Fibroblast of lung (primary cell): Measurements from ENCODE around the gene RUVBL2. TPM values are rescaled to one million over a fixed set of nuclear protein-coding genes. Genes with fewer than 3 reads are reported as not detected.

ENCODE experiments used
- DNase-seq, 2 donors: peaks; one replicate each; pipeline versions ENCODE4 v3.0.0 to v3.0.0-alpha.2; 2010; ENCODE audit warnings: low read depth in 2 of 2
- H2AFZ ChIP-seq: 2 replicates; pipeline ENCODE4 v1.5.1; 2012; ENCODE audit warnings: low read length, control low read depth, inconsistent platforms
- H3K27ac ChIP-seq: 2 replicates; pipeline ENCODE4 v1.5.1; 2011; ENCODE audit warnings: low read length, control low read depth; ENCODE audit not compliant: insufficient read depth
- H3K27me3 ChIP-seq: 2 replicates; pipeline ENCODE4 v1.5.1; 2011; ENCODE audit warnings: mild to moderate bottlenecking, low read length; ENCODE audit not compliant: control insufficient read depth, insufficient read depth
- H3K36me3 ChIP-seq: 2 replicates; pipeline ENCODE4 v1.5.1; 2011; ENCODE audit warnings: low read length; ENCODE audit not compliant: control insufficient read depth, insufficient read depth
- H3K4me1 ChIP-seq: 2 replicates; pipeline ENCODE4 v1.5.1; 2011; ENCODE audit warnings: low read length; ENCODE audit not compliant: control insufficient read depth, insufficient read depth; ENCODE audit errors: extremely low read depth
- H3K4me2 ChIP-seq: 2 replicates; pipeline ENCODE4 v1.5.1; 2011; ENCODE audit warnings: low read length, control low read depth; ENCODE audit not compliant: insufficient read depth; ENCODE audit errors: extremely low read depth
- H3K4me3 ChIP-seq, 4 experiments: fragments of 200-600 bp in 1 of 4; sonication (generic) in 1 of 4; replicated peaks in 1 of 4; 2 replicates each; pipeline ENCODE4 v1.5.1; 2011 to 2016; ENCODE audit warnings: low read length in 4 of 4, low read depth in 3 of 4, mild to moderate bottlenecking in 3 of 4, control low read depth in 2 of 4, inconsistent platforms in 1 of 4, mixed read lengths in 1 of 4; ENCODE audit not compliant: insufficient read depth in 1 of 4; ENCODE audit errors: control extremely low read depth in 1 of 4
- H3K79me2 ChIP-seq: 2 replicates; pipeline ENCODE4 v1.5.1; 2012; ENCODE audit warnings: mild to moderate bottlenecking, low read length, inconsistent platforms; ENCODE audit not compliant: control insufficient read depth, insufficient read depth
- H3K9ac ChIP-seq: 2 replicates; pipeline ENCODE4 v1.5.1; 2011; ENCODE audit warnings: mild to moderate bottlenecking, low read length, control low read depth; ENCODE audit not compliant: insufficient read depth
- H3K9me3 ChIP-seq: 2 replicates; pipeline ENCODE4 v1.5.1; 2012; ENCODE audit warnings: low read depth, low read length; ENCODE audit not compliant: control insufficient read depth, insufficient read depth
- H4K20me1 ChIP-seq: 2 replicates; pipeline ENCODE4 v1.5.1; 2011; ENCODE audit warnings: low read length; ENCODE audit not compliant: control insufficient read depth, insufficient read depth; ENCODE audit errors: extremely low read depth
- CTCF ChIP-seq, 2 donors: IDR thresholded peaks in 1 of 2; conservative IDR thresholded peaks in 1 of 2; 1 replicate in 1 of 2; 2 replicates in 1 of 2; pipeline ENCODE4 v1.5.1; 2011 to 2012; ENCODE audit warnings: low read length in 2 of 2, control low read depth in 1 of 2, inconsistent platforms in 1 of 2, low read depth in 1 of 2, mild to moderate bottlenecking in 1 of 2
- EZH2 ChIP-seq: IDR thresholded peaks from 2 replicates; pipeline ENCODE4 v1.5.1; 2012; ENCODE audit warnings: low read length, control low read depth, mild to moderate bottlenecking; ENCODE audit errors: missing control alignments
- polyA plus RNA-seq, 2 donors: library from polyadenylated mRNA; depleted of rRNA in 1 of 2; stranded (reverse) in 1 of 2; unstranded in 1 of 2; fragments of >200 nt; gene quantifications; 2 replicates each; pipeline ENCODE4 v1.2.1, GENCODE V29; 2011 to 2012; ENCODE audit warnings: missing spikeins in 1 of 2
- total RNA-seq: library from RNA; depleted of rRNA; stranded (reverse); fragments of >200 nt; gene quantifications from 2 replicates; pipeline ENCODE4 v1.2.1, GENCODE V29; 2014

RUVBL2 gene
- total and polyA plus RNA-seq, 2 donors (not counting 1 experiment from before 2014, with no cell fraction given): 77.6 to 158 TPM

- no peak for DNase-seq
- Histone ChIP-seq H2AFZ (no peak overlapping the region), H3K9me3 (no peaks in the 10 kb centered on the region), H3K36me3 (no peaks in the 10 kb centered on the region), H3K27me3 (no peaks in the 10 kb centered on the region), H4K20me1 (no peaks in the 10 kb centered on the region), H3K79me2 (no peaks in the 10 kb centered on the region), H3K4me3 (no peak overlapping the region), H3K4me2 (no peak overlapping the region), H3K9ac (no peak overlapping the region), H3K4me1 (no peaks in the 10 kb centered on the region), H3K27ac (no peak overlapping the region)
- TF ChIP-seq CTCF (conservative IDR thresholded peaks at IDR 0.05 in 1 of 2, IDR thresholded peaks at IDR 0.05 in 1 of 2; ENCODE audit: low read depth in 1 of 2, low read length in 2 of 2) (no peak), EZH2 (no peak)
Observed at GRCh38 chr19:48946463-48947257, 47.0 kb upstream of the RUVBL2 start.

- H3K4me1 ChIP-seq: no peaks in the 10 kb centered on the region
Observed at GRCh38 chr19:48947258-48947542, 46.5 kb upstream of the RUVBL2 start.

GRCh38 chr19:48950159-48950558 lies 43.5 kb upstream of the RUVBL2 start:
- H3K27me3 ChIP-seq: no peaks in the 10 kb centered on the region
- no peak overlapping the region for H3K4me2 ChIP-seq
- no peaks in the 10 kb centered on the region for H4K20me1 ChIP-seq
- DNase-seq: no peak
- H3K4me1 ChIP-seq: peaks cover 2% of the 10 kb centered on the region
- no peak overlapping the region for H3K27ac ChIP-seq
- H3K9ac ChIP-seq: no peak overlapping the region
- no peak for TF ChIP-seq CTCF (conservative IDR thresholded peaks at IDR 0.05 in 1 of 2, IDR thresholded peaks at IDR 0.05 in 1 of 2; ENCODE audit: low read depth in 1 of 2, low read length in 2 of 2)
- no peak for TF ChIP-seq EZH2
- no peak overlapping the region for H2AFZ ChIP-seq
- no peaks in the 10 kb centered on the region for H3K36me3 ChIP-seq
- H3K9me3 ChIP-seq: no peaks in the 10 kb centered on the region
- H3K4me3 ChIP-seq: no peak overlapping the region
- peaks cover 4% of the 10 kb centered on the region for H3K79me2 ChIP-seq

More at GRCh38 chr19:48947258-48947542, 46.5 kb upstream of the RUVBL2 start:
- no peaks in the 10 kb centered on the region for H3K9me3 ChIP-seq
- no peaks in the 10 kb centered on the region for H3K27me3 ChIP-seq
- H4K20me1 ChIP-seq: no peaks in the 10 kb centered on the region
- no peak for DNase-seq
- no peak overlapping the region for H3K27ac ChIP-seq
- H3K36me3 ChIP-seq: no peaks in the 10 kb centered on the region
- TF ChIP-seq EZH2 (no peak), CTCF (conservative IDR thresholded peaks at IDR 0.05 in 1 of 2, IDR thresholded peaks at IDR 0.05 in 1 of 2; ENCODE audit: low read depth in 1 of 2, low read length in 2 of 2) (no peak)
- H3K79me2 ChIP-seq: no peaks in the 10 kb centered on the region
- H3K4me3 ChIP-seq: no peak overlapping the region
- no peak overlapping the region for H3K9ac ChIP-seq
- H3K4me2 ChIP-seq: no peak overlapping the region
- no peak overlapping the region for H2AFZ ChIP-seq
